OCI-LY3 (cell line): ENCODE data around the gene CPA4.

Experiments
- CTCF ChIP-seq: fragments of 200-600, 300-600 bp; sonication (generic); IDR thresholded peaks from 2 replicates; pipeline ENCODE4 v1.5.1; 2014; ENCODE audit warnings: antibody characterized with exemption, low read length, low read depth
- EZH2phosphoT487 ChIP-seq: fragments of 200-600 bp; shearing (Covaris generic); IDR thresholded peaks from 2 replicates; pipeline ENCODE4 v1.6.1; 2018; ENCODE audit warnings: antibody characterized with exemption, mixed run types, low read depth

GRCh38 chr7:130319541-130319940 is 26.6 kb downstream of the CPA4 start:
- TF ChIP-seq CTCF (no peak), EZH2phosphoT487 (no peak)
